Kidney (tissue), 14 donors: Measurements from ENCODE around the gene CYTH3. TPM values are rescaled to one million over a fixed set of nuclear protein-coding genes. Genes with fewer than 3 reads are reported as not detected.

ENCODE experiments used
- DNase-seq, 5 donors: peaks; one replicate each; pipeline ENCODE4 v3.0.0-alpha.2; 2013 to 2020
- FAIRE-seq: peaks from 2 replicates; lab custom pipeline; 2012; peaks lifted over from hg19 to GRCh38; lab: Jason Lieb, UNC
- H3K27ac ChIP-seq, 2 donors: one replicate each; pipeline ENCODE4 v1.7.0; 2013; ENCODE audit warnings: low read depth in 2 of 2, low read length in 2 of 2, inconsistent platforms in 1 of 2
- H3K27me3 ChIP-seq: one replicate; pipeline ENCODE4 v1.7.1; 2013; ENCODE audit warnings: low read length, inconsistent platforms; ENCODE audit not compliant: control insufficient read depth, insufficient read depth
- H3K36me3 ChIP-seq, 3 donors: one replicate each; pipeline versions ENCODE4 v1.7.0 to v1.7.1; 2013; ENCODE audit warnings: low read length in 3 of 3, control low read depth in 1 of 3, inconsistent platforms in 1 of 3; ENCODE audit not compliant: insufficient read depth in 3 of 3, control insufficient read depth in 2 of 3
- H3K4me1 ChIP-seq, 3 donors: one replicate each; pipeline versions ENCODE4 v1.7.0 to v1.7.1; 2013; ENCODE audit warnings: low read length in 3 of 3, inconsistent platforms in 1 of 3, low read depth in 1 of 3; ENCODE audit not compliant: control insufficient read depth in 2 of 3, insufficient read depth in 2 of 3
- H3K4me3 ChIP-seq, 3 donors: one replicate each; pipeline versions ENCODE4 v1.7.0 to v1.8.1; 2013; ENCODE audit warnings: low read length in 3 of 3, control low read depth in 1 of 3, inconsistent platforms in 1 of 3
- H3K9ac ChIP-seq, 3 donors: one replicate each; pipeline versions ENCODE4 v1.7.0 to v1.7.1; 2013; ENCODE audit warnings: low read length in 3 of 3, control low read depth in 1 of 3, inconsistent platforms in 1 of 3
- H3K9me3 ChIP-seq, 3 donors: one replicate each; pipeline versions ENCODE4 v1.7.0 to v1.7.1; 2013; ENCODE audit warnings: low read length in 3 of 3, control low read depth in 1 of 3, inconsistent platforms in 1 of 3; ENCODE audit not compliant: control insufficient read depth in 2 of 3, insufficient read depth in 1 of 3
- CTCF ChIP-seq: IDR thresholded peaks from 3 replicates; pipeline ENCODE4 v1.5.1; 2012; ENCODE audit warnings: mild to moderate bottlenecking, moderate library complexity, borderline replicate concordance; ENCODE audit not compliant: insufficient read depth; ENCODE audit errors: extremely low read depth
- intact Hi-C: fragments of 100-400 bp; cut with DNase I; formaldehyde crosslinking; loops from one replicate; pipeline ENCODE4 v1.11.1; 2022
- polyA plus RNA-seq: library from polyadenylated mRNA; stranded (reverse); fragments of 350-450 nt; fragmentation: Illumina TruSeq; extraction: RNeasy Lipid Tissue Mini Kit (QIAGEN cat#74804); gene quantifications from one replicate; pipeline ENCODE4 v1.2.3, GENCODE V29; 2014; ENCODE audit warnings: low read depth, low replicate concordance; ENCODE audit not compliant: insufficient read depth
- total RNA-seq: library from RNA; stranded (reverse); fragmentation: NEBNext Ultra II Directional; extraction: Animal tissue kit (Norgen Biotek cat#: 25700); gene quantifications from one replicate; pipeline ENCODE4 v1.2.1, GENCODE V29; 2021
- donor health status: control.
- donor health status: control.
- donor health status: control.
- donor health status: control.
- donor health status: control.
- donor health status: DM: yes; HTN: yes; CAD: no.
- donor health status: Normal renal cell carcinoma (clear cell type).

Gene CYTH3
- total and polyA plus RNA-seq, 2 donors from 2014 or later, result 9.1 to 18.5 TPM

DNA sequence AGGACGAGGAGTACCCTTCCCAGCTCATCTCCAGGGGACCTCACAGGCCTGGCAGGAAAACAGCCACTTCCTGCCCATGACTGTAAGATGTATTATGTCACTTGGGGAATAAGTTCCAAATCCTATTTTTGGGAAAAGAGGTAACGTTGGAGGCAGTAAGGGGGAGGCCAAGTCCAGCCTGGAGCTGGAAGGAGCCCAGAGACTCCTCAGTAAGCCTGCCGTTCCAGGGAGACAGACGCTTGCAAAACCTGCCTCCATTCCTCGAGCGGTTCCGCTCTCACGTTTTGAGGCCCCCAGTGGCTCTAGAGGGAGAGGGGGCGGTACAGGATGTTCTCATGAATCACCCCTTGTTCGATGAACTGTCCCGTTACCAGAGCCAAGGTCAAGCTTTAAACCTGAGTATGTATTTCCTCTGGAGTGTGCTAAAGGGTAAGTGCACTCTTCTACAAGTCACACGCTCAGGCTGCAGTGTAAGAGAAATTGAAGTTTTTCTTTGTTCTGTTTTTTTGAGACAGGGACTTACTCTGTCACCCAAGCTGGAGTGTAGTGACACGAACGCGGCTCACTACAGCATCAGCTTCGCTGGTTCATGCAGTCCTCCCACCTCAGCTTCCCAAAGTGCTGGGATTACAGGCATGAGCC, 45.5 kb upstream of the CYTH3 start:
- Histone ChIP-seq H3K27me3 (no peaks in the 10 kb centered on the region), H3K36me3 (no peaks in the 10 kb centered on the region), H3K4me3 (peak overlapping the region in 1 of 3 donors; percentile 23), H3K4me1 (peaks cover 0 to 3% (median 0%) of the 10 kb centered on the region in 3 donors), H3K27ac (peak overlapping the region in 1 of 2 donors; percentile 37), H3K9me3 (no peaks in the 10 kb centered on the region), H3K9ac (no peak overlapping the region)
- DNase-seq (peak; percentile 44 to 80 (median 65)), FAIRE-seq (no peak)
- intact Hi-C loops, result no loop called here
- TF ChIP-seq CTCF, result no peak

- DNase-seq (no peak), FAIRE-seq (no peak)
- no peak for TF ChIP-seq CTCF
- intact Hi-C loops, result no loop called here
- no peaks in the 10 kb centered on the region for H3K36me3 ChIP-seq
- no peaks in the 10 kb centered on the region for H3K27me3 ChIP-seq
- H3K9ac ChIP-seq, result no peak overlapping the region
- no peak overlapping the region for H3K27ac ChIP-seq
- peaks cover 0 to 3% (median 0%) of the 10 kb centered on the region in 3 donors for H3K4me1 ChIP-seq
- no peaks in the 10 kb centered on the region for H3K9me3 ChIP-seq
- H3K4me3 ChIP-seq, result no peak overlapping the region
Observed at GRCh38 chr7:6316226-6316625, 43.8 kb upstream of the CYTH3 start.

- no peak overlapping the region for H3K9ac ChIP-seq
- no peaks in the 10 kb centered on the region for H3K27me3 ChIP-seq
- peaks cover 0 to 3% (median 0%) of the 10 kb centered on the region in 3 donors for H3K4me1 ChIP-seq
- no peak overlapping the region for H3K4me3 ChIP-seq
- no peak for DNase-seq
- H3K27ac ChIP-seq, result no peak overlapping the region
- no peak for TF ChIP-seq CTCF
- H3K36me3 ChIP-seq, result no peaks in the 10 kb centered on the region
- no peak for FAIRE-seq
- intact Hi-C loops, result no loop called here
- no peaks in the 10 kb centered on the region for H3K9me3 ChIP-seq
Observed at GRCh38 chr7:6315746-6316145, 43.3 kb upstream of the CYTH3 start.
